ENCODE measurements around the gene KCNS3. TPM values are rescaled to one million over a fixed set of nuclear protein-coding genes. Genes with fewer than 3 reads are reported as not detected.

Gene KCNS3
- total RNA-seq, 1 donor from 2014 or later = 6.7 TPM

- no peaks in the 10 kb centered on the region for H3K4me1 ChIP-seq
- DNase-seq (ENCODE audit: low spot score in 2 of 2) = no peak
- H3K36me3 ChIP-seq = no peaks in the 10 kb centered on the region
- intact Hi-C loops (cut with DNase I) = no loop called here
- no peak overlapping the region for H3K27ac ChIP-seq
- TF ChIP-seq, protein P1, sequence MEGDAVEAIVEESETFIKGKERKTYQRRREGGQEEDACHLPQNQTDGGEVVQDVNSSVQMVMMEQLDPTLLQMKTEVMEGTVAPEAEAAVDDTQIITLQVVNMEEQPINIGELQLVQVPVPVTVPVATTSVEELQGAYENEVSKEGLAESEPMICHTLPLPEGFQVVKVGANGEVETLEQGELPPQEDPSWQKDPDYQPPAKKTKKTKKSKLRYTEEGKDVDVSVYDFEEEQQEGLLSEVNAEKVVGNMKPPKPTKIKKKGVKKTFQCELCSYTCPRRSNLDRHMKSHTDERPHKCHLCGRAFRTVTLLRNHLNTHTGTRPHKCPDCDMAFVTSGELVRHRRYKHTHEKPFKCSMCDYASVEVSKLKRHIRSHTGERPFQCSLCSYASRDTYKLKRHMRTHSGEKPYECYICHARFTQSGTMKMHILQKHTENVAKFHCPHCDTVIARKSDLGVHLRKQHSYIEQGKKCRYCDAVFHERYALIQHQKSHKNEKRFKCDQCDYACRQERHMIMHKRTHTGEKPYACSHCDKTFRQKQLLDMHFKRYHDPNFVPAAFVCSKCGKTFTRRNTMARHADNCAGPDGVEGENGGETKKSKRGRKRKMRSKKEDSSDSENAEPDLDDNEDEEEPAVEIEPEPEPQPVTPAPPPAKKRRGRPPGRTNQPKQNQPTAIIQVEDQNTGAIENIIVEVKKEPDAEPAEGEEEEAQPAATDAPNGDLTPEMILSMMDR (IDR thresholded peaks at IDR 0.05) = no peak
- H3K27me3 ChIP-seq = no peaks in the 10 kb centered on the region
- H3K9me3 ChIP-seq = no peaks in the 10 kb centered on the region
- no peak overlapping the region for H3K4me3 ChIP-seq
Observed at GRCh38 chr2:17864676-17865075, 13.8 kb upstream of the KCNS3 start.

DNA sequence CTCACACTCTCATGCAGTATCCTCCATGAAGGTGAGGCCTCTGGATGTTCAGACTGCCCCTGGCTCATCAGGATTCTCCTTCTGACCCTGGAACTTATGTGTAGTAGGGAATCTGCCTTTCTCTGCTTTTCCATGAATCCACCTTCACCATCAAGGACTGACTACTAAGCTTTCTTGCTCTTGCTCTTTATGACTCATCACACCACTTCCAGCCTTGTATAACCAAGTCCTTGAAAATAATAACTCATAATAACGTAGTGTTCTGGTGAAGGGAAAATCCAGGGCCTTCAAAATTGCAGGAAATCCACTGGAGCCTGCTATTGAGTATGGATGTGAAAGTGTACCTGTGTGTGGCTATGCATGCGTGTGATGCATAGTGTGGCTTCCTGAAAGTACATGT is 11.3 kb upstream of the KCNS3 start:
- no peaks in the 10 kb centered on the region for H3K27me3 ChIP-seq
- TF ChIP-seq, protein P1 (IDR thresholded peaks at IDR 0.05) = no peak
- no peaks in the 10 kb centered on the region for H3K36me3 ChIP-seq
- H3K4me3 ChIP-seq = no peak overlapping the region
- DNase-seq (ENCODE audit: low spot score in 2 of 2) = no peak
- intact Hi-C loops (cut with DNase I) = no loop called here
- H3K4me1 ChIP-seq = no peaks in the 10 kb centered on the region
- no peak overlapping the region for H3K27ac ChIP-seq
- H3K9me3 ChIP-seq = no peaks in the 10 kb centered on the region

DNA sequence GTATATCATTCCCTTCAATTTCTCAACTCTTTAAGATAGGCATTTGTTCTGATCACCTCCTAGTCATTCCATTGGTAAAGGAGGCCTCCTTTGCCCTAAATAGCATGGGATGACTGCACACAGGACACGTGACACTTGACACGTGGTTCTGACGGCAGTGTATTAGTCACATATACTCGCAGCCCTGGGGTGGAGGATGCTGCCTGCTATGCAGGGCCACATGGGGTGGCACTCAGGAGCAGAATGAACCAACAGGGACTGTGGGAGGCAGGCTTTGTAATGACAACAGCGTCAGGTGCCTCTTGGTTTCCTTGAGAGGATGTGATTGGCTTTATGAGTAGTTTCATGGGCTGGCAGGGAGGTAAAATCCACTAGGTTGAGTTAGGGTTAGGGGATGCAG is 9.3 kb upstream of the KCNS3 start:
- TF ChIP-seq, protein P1 (IDR thresholded peaks at IDR 0.05) = no peak
- H3K27me3 ChIP-seq = no peaks in the 10 kb centered on the region
- no peak overlapping the region for H3K27ac ChIP-seq
- no peak for DNase-seq (ENCODE audit: low spot score in 2 of 2)
- intact Hi-C loops (cut with DNase I) = no loop called here
- H3K9me3 ChIP-seq = no peaks in the 10 kb centered on the region
- no peaks in the 10 kb centered on the region for H3K36me3 ChIP-seq
- H3K4me1 ChIP-seq = no peaks in the 10 kb centered on the region
- no peak overlapping the region for H3K4me3 ChIP-seq

GRCh38 chr2:17871639-17872038 is 6.8 kb upstream of the KCNS3 start:
- DNase-seq (ENCODE audit: low spot score in 2 of 2) = no peak
- TF ChIP-seq, protein P1 (IDR thresholded peaks at IDR 0.05) = no peak
- Histone ChIP-seq H3K27me3 (no peaks in the 10 kb centered on the region), H3K36me3 (no peaks in the 10 kb centered on the region), H3K4me1 (no peaks in the 10 kb centered on the region), H3K27ac (no peak overlapping the region), H3K4me3 (no peak overlapping the region), H3K9me3 (no peaks in the 10 kb centered on the region)
- intact Hi-C loops (cut with DNase I) = no loop called here

- no peaks in the 10 kb centered on the region for H3K9me3 ChIP-seq
- intact Hi-C loops (cut with DNase I) = no loop called here
- H3K4me1 ChIP-seq = peaks cover 0 to 5% of the 10 kb centered on the region in 2 donors
- no peak for DNase-seq (ENCODE audit: low spot score in 2 of 2)
- TF ChIP-seq, protein P1 (IDR thresholded peaks at IDR 0.05) = no peak
- no peaks in the 10 kb centered on the region for H3K36me3 ChIP-seq
- H3K4me3 ChIP-seq = no peak overlapping the region
- H3K27ac ChIP-seq = no peak overlapping the region
- H3K27me3 ChIP-seq = no peaks in the 10 kb centered on the region
Observed at GRCh38 chr2:17873021-17873420, 5.4 kb upstream of the KCNS3 start.

GRCh38 chr2:17876590-17876989 is 1.9 kb upstream of the KCNS3 start:
- Histone ChIP-seq H3K36me3 (no peaks in the 10 kb centered on the region), H3K9me3 (no peaks in the 10 kb centered on the region), H3K4me1 (peaks cover 0 to 7% of the 10 kb centered on the region in 2 donors), H3K27me3 (no peaks in the 10 kb centered on the region), H3K4me3 (no peak overlapping the region), H3K27ac (no peak overlapping the region)
- TF ChIP-seq, protein P1 (IDR thresholded peaks at IDR 0.05) = no peak
- intact Hi-C loops (cut with DNase I) = loop anchor here (2.0 kb wide), 1 partner anchor 122 kb away; the partner anchor contains the start of gene GEN1
- no peak for DNase-seq (ENCODE audit: low spot score in 2 of 2)
